MM.1S (cell line): ENCODE measurements around the gene MORN5.

Source experiments
- DNase-seq: peaks from one replicate; pipeline ENCODE4 v3.0.0-alpha.2; 2015
- H2AFZ ChIP-seq: fragments of 300-600 bp; sonication (generic); 2 replicates; pipeline ENCODE4 v1.6.0; 2016; ENCODE audit warnings: antibody characterized with exemption, low read length
- H3F3A ChIP-seq: fragments of 300-600 bp; sonication (generic); 2 replicates; pipeline ENCODE4 v1.6.1; 2016; ENCODE audit warnings: mild to moderate bottlenecking, antibody characterized with exemption, low read length, moderate library complexity, mixed read lengths; ENCODE audit not compliant: insufficient read depth
- H3K27ac ChIP-seq: fragments of 300-600 bp; sonication (generic); 2 replicates; pipeline ENCODE4 v1.5.1; 2016; ENCODE audit warnings: mild to moderate bottlenecking, low read length
- H3K27me3 ChIP-seq: fragments of 300-600 bp; sonication (generic); replicated peaks from 2 replicates; pipeline ENCODE4 v1.6.0; 2016; ENCODE audit warnings: low read length; ENCODE audit not compliant: insufficient read depth
- H3K36me3 ChIP-seq: fragments of 300-600 bp; sonication (generic); replicated peaks from 2 replicates; pipeline ENCODE4 v1.6.1; 2016; ENCODE audit warnings: mild to moderate bottlenecking, low read length, mixed read lengths; ENCODE audit not compliant: insufficient read depth
- H3K4me1 ChIP-seq: fragments of 300-600 bp; sonication (generic); 2 replicates; pipeline ENCODE4 v1.6.1; 2016; ENCODE audit warnings: low read length, mixed read lengths
- H3K4me2 ChIP-seq: fragments of 300-600 bp; sonication (generic); 2 replicates; pipeline ENCODE4 v1.6.0; 2016; ENCODE audit warnings: low read depth, low read length
- H3K4me3 ChIP-seq: fragments of 300-600 bp; sonication (generic); 2 replicates; pipeline ENCODE4 v1.5.1; 2016; ENCODE audit warnings: low read length, mixed read lengths
- H3K79me2 ChIP-seq: fragments of 300-600 bp; sonication (generic); 2 replicates; pipeline ENCODE4 v1.6.1; 2016; ENCODE audit warnings: mixed run types, low read length, mixed read lengths
- H3K9ac ChIP-seq: fragments of 300-600 bp; sonication (generic); 2 replicates; pipeline ENCODE4 v1.6.1; 2016; ENCODE audit warnings: low read length, mixed read lengths
- H3K9me2 ChIP-seq: fragments of 300-600 bp; sonication (generic); replicated peaks from 2 replicates; pipeline ENCODE4 v1.6.1; 2016; ENCODE audit warnings: mild to moderate bottlenecking, low read length, mixed read lengths; ENCODE audit not compliant: insufficient read depth
- H3K9me3 ChIP-seq: fragments of 300-600 bp; sonication (generic); replicated peaks from 2 replicates; pipeline ENCODE4 v1.6.1; 2016; ENCODE audit warnings: mild to moderate bottlenecking, low read length, mixed read lengths; ENCODE audit not compliant: insufficient read depth
- H4K20me1 ChIP-seq: fragments of 300-600 bp; sonication (generic); 2 replicates; pipeline ENCODE4 v1.6.1; 2016; ENCODE audit warnings: mild to moderate bottlenecking, low read length, moderate library complexity, mixed read lengths; ENCODE audit not compliant: insufficient read depth
- CTCF ChIP-seq: fragments of 300-600 bp; sonication (generic); IDR thresholded peaks from 2 replicates; pipeline ENCODE4 v1.5.1; 2016; ENCODE audit warnings: antibody characterized with exemption, low read length, mixed read lengths
- EZH2 ChIP-seq: fragments of 300-600 bp; sonication (generic); optimal IDR thresholded peaks from 2 replicates; pipeline ENCODE3; 2017; ENCODE audit warnings: low read depth, mild to moderate bottlenecking, antibody characterized with exemption, low read length, mixed read lengths
- EZH2phosphoT487 ChIP-seq: fragments of 300-600 bp; sonication (generic); IDR thresholded peaks from 2 replicates; pipeline ENCODE4 v1.6.1; 2018; ENCODE audit warnings: antibody characterized with exemption, low read length

MORN5 gene

GRCh38 chr9:122228568-122229484 is 69.1 kb downstream of the MORN5 start, which contains the start of gene LHX6:
Gene LHX6 (minus strand): TSS chr9:122228957. CDS start chr9:122228740, 217 bp downstream.
- no peak within 1 kb of the TSS for H2AFZ ChIP-seq
- peaks cover 21% of the 10 kb centered on the region for H3K27me3 ChIP-seq
- H3K4me3 ChIP-seq: peak within 1 kb of the TSS; percentile 12; the same call in 1 of the 2 replicates

GRCh38 chr9:122229485-122229837 is 69.8 kb downstream of the MORN5 start:
- no peaks in the 10 kb centered on the region for H3K36me3 ChIP-seq
- no peak for TF ChIP-seq CTCF
- no peak for TF ChIP-seq EZH2
- no peak for TF ChIP-seq EZH2phosphoT487
- DNase-seq: no peak
- no peaks in the 10 kb centered on the region for H3K9me2 ChIP-seq
- no peak overlapping the region for H3K4me2 ChIP-seq
- H3K27ac ChIP-seq: no peak overlapping the region
- peaks cover 21% of the 10 kb centered on the region for H3K27me3 ChIP-seq
- no peaks in the 10 kb centered on the region for H3K79me2 ChIP-seq
- H3K9me3 ChIP-seq: no peaks in the 10 kb centered on the region
- H3K4me3 ChIP-seq: no peak overlapping the region
- no peaks in the 10 kb centered on the region for H4K20me1 ChIP-seq
- no peak overlapping the region for H2AFZ ChIP-seq
- no peak overlapping the region for H3K9ac ChIP-seq
- no peaks in the 10 kb centered on the region for H3F3A ChIP-seq
- no peaks in the 10 kb centered on the region for H3K4me1 ChIP-seq

More at GRCh38 chr9:122228568-122229484, 69.1 kb downstream of the MORN5 start, which contains the start of gene LHX6:
- Histone ChIP-seq H3K36me3 (no peaks in the 10 kb centered on the region), H3K4me1 (no peaks in the 10 kb centered on the region), H3K9me2 (no peaks in the 10 kb centered on the region), H4K20me1 (no peaks in the 10 kb centered on the region), H3K79me2 (no peaks in the 10 kb centered on the region), H3F3A (no peaks in the 10 kb centered on the region), H3K27ac (no peak within 1 kb of the TSS), H3K9ac (no peak within 1 kb of the TSS), H3K9me3 (no peaks in the 10 kb centered on the region), H3K4me2 (peak within 1 kb of the TSS; percentile 45; the same call in 1 of the 2 replicates)
- no peak for DNase-seq
- no peak for TF ChIP-seq EZH2phosphoT487
- no peak for TF ChIP-seq EZH2
- TF ChIP-seq CTCF: no peak

GRCh38 chr9:122232796-122233306 is 73.1 kb downstream of the MORN5 start:
- no peak overlapping the region for H3K27ac ChIP-seq
- no peaks in the 10 kb centered on the region for H3F3A ChIP-seq
- no peaks in the 10 kb centered on the region for H3K9me2 ChIP-seq
- no peak overlapping the region for H2AFZ ChIP-seq
- H3K4me3 ChIP-seq: no peak overlapping the region
- H3K27me3 ChIP-seq: peaks cover 18% of the 10 kb centered on the region
- no peak overlapping the region for H3K9ac ChIP-seq
- no peaks in the 10 kb centered on the region for H4K20me1 ChIP-seq
- no peaks in the 10 kb centered on the region for H3K79me2 ChIP-seq
- no peaks in the 10 kb centered on the region for H3K4me1 ChIP-seq
- no peak overlapping the region for H3K4me2 ChIP-seq
- no peak for TF ChIP-seq CTCF
- no peak for TF ChIP-seq EZH2phosphoT487
- no peak for TF ChIP-seq EZH2
- no peak for DNase-seq
- no peaks in the 10 kb centered on the region for H3K36me3 ChIP-seq
- H3K9me3 ChIP-seq: no peaks in the 10 kb centered on the region
